NCI-H82 treated with DMSO at 0.1 percent for 48 hours (cell line): ENCODE results near the gene SYT3.
"Not testable (repeated sequence)": the region's sequence is repeated elsewhere in the genome, so short reads cannot be mapped to it uniquely, and the experiment has no call there.

Experiments
- DNase-seq: peaks from one replicate; lab custom pipeline; 2025; ENCODE audit not compliant: unreplicated experiment; lab: John Stamatoyannopoulos, UW

The SYT3 gene

DNA sequence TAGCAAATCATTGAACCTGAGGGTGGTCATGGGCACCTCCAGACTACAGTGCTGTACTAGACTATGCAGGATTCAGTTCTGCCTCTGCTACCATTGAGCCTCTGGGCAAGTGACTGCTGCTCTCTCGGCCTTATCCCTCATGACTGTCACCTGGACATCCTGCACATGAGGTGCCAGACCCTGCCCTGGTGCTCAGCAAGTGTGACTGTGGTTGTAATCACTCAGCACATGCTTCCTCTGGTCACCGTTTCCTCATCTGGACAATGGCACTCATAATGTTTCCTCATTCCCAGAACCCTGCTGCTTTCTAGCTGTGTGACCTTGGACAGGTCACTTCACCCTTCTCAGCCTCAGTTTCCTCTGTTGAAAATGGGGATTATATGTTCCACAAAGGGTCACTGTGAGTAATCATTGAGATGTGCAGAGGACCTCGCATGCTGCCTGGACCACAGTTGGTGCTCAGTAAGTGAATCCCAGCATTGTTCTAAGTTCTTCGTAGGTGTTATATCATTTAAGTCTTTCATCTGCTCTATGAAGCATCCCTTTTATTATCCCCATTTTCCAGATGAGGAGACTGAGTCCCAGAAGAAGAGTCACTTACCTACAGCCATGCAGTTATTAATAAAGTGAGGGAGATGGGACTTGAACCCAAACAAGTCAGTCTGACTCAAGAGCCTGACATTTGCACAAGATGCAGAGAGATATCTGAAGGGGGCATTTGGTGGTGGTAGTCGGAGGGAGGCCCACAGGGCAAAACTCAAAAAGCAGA is 3.2 kb downstream of the SYT3 start:
- no peak for DNase-seq

DNA sequence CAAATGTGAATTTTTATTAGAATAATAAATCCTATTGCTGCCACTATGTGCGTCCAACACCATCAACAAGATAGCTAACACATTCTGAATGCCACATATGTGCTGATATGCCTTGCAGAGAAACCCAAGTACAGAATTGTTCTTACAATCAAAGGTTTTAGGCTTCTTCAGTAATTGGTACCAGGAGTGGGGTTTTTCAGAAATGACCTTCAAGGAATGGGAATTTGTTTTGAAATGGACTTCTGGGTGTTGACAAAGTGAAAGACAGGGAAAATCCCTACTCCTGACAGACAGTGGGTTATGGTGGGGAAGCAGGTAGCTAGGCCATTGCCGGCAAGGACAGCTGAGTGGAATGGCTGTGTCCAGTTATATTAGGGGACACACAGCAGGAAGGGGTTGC is 5.7 kb downstream of the SYT3 start:
- DNase-seq, result no peak

DNA sequence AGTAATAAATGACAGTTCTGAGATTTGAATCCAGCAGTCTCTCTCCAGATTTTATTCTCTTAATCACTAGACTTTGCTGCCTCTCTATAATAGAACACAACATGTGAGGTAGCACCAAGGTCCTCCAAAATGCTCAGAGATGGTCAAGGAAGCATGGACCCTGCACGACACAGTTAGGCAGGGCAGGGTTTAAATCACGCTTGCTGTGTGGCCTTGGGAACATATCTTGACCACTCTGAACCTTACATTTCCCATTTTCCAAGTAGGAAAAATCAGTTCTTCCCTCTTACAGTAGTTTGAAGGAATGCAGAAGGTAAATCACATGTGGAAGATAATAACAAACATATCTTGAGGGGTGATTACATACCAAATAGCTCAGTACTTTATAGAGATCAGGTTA is 6.3 kb downstream of the SYT3 start:
- DNase-seq, result no peak

DNA sequence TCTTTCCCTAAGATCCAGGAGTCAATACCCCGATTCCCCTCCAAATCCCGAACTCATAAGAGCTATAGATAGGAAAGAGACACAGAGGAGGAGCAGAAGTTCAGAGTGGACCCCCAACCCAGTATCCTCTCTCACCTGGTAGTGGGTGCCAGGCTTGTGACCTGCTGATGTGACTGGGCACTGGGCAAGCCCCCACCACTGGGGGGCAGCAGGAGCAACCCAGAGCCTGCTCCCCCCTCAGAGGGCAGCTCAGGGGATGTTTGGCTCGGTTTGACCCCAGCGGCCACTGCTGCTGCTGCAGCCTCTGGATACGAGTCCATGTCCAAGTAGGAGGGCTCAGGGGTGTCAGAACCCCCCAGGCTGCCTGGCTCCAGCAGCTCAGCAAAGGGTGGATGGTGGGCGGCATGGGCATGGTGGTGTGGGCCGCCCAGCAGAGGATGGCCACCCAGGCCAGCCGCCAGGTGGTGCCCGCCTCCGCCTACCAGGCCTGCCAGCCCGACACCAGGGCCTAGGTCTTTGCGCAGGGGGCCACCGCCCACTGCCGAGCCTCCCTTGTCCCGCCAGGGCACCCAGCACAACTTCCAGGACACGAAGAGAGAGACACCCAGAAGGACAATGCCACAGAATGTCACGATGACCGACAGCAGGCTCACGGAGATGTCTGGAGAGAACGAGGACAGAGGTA is 7.4 kb downstream of the SYT3 start:
- no peak for DNase-seq

DNA sequence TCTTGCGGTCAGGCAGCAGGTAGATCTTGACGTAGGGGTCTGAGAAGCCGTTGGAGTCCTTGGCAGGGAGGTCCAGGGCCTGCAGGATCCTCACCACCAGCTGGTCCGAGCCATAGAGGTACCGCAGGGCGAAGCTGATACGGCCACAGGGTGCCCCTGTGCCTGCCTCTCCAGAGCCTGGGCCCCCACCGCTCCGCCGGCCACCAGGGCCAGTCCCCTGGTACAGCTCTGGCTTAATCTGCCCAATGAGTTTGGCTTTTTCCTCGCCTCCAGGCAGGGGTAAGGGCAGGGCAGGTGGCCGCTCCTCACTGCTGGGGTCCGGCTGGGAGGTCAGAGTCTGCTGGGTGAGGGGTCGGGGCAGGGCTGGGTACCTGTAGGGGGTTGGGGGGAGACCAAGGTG is 9.9 kb downstream of the SYT3 start:
- DNase-seq, result no peak

DNA sequence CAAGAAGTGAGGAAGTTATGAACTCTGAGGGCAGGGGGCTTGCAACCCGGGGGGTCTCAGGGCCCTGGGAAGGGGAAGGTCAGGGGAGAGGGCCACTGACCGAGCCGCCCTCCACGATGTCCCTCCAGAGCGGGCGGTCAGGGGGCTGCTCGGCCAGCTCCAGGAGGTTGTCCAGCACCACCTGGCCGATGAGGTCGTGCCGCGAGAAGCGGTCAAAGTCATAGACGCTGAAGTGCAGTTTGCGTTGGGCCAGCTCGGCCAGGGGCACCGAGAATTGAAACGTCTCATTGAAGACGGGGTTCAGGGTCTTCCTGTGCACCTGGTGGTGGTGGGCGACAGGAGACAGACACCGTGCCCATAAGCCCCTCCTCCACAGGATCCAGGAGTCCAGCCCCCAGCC is 10.5 kb downstream of the SYT3 start:
- DNase-seq, result no peak

DNA sequence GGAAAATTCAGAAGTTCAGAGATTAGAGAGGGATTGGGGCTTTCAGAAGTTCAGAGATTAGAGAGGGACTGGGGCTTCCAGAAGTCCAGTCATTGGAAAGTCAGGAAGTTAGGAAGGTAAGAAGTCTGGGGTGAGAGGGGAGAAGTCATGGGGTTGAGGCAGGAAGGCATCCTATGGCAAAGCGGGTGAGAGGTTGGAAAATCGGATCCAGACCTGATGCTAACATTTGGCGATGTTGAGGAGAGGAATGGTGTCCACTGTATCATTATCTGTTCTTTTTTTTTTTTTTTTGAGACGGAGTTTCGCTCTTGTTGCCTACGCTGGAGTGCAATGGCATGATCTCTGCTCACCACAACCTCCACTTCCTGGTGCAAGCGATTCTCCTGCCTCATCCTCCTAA is 11.1 kb downstream of the SYT3 start:
- no peak for DNase-seq

DNA sequence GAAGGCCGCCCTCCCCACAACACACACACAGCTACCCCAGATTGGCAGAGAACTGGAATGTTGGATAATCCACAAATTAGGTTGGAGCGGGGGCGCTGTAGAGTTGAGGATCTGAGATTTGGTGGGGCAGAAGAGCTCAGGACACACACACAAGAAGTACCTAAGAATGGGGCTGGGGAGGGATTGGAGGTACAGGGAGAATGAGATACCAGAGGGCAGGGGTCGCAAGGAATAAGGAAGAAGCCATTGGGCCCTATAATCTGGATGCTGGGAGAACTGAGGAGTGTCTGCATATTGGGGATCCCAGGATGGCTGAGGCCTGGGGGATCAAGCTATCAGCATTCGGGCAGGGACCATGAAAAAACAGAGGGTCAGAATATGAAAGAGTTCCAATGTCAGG is 11.5 kb downstream of the SYT3 start:
- no peak for DNase-seq

DNA sequence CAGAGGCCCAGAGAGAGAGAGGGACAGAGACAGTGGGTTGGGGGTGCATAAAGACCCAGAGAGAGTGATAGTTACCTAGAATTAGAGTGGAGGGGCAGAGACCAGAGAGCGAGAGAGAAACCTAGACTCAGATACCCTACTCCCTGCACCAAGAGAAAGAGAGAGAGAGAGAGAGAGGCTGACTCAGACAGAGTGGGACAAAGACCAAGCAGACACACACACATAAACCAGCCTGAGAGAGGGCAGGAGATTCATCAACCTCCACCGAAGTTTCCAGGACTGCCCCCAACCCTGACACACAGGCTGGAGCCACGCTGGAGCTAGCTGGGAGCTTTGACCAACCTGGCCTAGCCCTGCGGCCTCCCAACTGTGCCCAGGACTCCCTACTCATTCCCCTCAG is 12.9 kb downstream of the SYT3 start:
- no peak for DNase-seq

DNA sequence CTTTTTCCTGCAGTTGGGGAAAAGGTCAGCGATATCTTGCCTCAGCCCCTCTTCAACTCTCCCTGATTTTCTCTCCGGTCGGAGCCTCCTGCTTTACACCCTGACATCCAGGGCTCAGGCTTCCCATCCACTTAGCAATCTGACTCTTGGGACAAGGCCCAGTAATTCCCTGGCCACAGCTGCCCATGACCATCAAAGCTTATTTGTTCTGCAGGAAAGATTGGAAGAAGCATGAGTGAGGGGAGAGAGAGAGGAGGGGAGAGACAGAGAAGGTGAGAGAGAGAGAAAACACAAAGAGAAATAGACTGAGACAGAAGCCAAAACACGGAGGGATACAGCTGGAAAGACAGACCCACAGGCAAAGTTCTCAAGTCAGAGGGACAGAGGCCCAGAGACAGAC is 13.7 kb downstream of the SYT3 start:
- no peak for DNase-seq

DNA sequence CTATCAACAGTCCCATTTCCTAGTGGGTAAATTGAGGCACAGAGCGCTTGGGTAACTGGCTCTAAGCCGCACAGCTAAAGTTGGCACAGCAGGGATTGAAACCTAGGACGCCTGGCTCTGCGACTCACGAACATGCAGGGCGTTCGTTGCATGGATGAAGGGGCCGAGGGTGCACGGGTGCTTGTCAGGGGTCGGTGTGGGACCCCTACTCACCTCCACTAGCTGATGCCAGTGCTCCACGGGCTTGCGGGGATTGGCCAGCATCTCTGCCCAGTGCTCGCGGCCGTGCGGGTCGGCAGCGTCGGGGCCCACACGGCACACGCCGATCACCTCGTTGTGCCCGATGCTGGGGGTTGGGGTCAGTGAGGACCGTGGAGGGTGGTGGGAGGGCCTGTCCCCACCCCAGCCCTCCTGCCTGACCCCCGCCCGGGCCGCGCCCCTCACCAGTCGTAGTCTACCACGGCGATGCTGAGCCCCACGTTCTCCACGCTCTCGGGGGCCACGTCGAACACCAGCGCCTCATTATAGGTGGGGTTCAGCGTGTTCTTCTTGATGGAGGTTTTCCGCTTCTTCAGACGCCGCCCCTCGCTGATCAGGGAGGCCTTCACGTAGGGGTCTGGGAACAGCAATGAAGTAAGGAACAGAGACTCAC is 14.6 kb downstream of the SYT3 start:
- DNase-seq, result no peak

DNA sequence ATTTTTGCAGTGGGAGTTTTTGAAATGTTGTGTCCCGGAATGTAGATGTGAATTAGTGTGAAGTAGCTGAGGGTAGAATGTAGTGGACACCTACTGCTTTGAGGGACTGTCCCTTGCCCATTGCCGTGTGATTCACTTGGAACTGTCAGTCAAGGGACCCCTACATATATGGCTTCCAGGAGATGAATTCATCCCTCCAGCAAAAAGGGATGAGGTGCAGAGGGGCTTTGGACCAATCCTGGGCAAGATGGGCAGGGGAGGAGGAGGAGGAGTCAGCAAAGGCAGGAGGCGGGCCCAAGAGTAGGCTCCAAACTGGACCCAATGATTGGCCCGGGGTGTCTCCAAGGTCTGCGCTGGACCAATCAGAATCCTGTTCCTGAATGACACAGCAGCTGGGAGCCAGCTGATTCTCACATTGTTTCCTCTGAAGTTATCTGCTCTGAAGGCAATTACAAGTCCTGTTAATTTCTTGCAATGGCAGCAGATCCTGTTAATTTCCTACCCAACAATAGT is 19.2 kb downstream of the SYT3 start:
- DNase-seq, result not testable (repeated sequence)

DNA sequence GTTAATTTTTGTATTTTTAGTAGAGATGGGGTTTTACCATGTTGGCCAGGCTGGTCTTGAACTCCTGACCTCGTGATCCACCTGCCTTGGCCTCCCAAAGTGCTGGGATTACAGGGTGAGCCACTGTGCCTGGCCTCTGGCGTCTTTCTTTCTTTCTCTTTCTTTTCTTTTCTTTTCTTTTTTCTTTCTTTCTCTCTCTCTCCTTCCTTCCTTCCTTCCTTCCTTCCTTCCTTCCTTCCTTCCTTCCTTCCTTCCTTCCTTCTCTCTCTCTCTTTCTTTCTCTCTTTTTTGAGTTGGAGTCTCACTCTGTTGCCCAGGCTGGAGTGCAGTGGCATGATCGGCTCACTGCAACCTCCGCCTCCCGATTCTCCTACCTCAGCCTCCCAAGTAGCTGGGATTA is 20.5 kb downstream of the SYT3 start:
- not testable (repeated sequence) for DNase-seq

DNA sequence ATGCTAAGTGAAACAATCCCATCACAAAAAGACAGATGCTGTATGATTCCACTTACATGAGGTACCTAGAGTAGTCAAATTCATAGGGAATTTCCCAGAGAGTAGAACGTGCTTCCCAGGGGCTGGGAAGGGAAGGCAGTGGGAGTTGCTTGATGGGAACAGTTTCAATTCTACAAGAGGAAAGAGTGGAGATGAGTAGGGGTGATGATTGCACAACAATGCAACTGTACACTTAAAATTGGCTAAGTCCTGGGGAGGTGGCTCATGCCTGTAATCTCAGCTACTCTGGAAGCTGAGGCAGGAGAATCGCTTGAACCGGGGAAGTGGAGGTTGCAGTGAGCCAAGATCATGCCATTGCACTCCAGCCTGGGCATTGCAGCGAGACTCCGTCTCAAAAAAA is 21.3 kb downstream of the SYT3 start:
- not testable (repeated sequence) for DNase-seq

DNA sequence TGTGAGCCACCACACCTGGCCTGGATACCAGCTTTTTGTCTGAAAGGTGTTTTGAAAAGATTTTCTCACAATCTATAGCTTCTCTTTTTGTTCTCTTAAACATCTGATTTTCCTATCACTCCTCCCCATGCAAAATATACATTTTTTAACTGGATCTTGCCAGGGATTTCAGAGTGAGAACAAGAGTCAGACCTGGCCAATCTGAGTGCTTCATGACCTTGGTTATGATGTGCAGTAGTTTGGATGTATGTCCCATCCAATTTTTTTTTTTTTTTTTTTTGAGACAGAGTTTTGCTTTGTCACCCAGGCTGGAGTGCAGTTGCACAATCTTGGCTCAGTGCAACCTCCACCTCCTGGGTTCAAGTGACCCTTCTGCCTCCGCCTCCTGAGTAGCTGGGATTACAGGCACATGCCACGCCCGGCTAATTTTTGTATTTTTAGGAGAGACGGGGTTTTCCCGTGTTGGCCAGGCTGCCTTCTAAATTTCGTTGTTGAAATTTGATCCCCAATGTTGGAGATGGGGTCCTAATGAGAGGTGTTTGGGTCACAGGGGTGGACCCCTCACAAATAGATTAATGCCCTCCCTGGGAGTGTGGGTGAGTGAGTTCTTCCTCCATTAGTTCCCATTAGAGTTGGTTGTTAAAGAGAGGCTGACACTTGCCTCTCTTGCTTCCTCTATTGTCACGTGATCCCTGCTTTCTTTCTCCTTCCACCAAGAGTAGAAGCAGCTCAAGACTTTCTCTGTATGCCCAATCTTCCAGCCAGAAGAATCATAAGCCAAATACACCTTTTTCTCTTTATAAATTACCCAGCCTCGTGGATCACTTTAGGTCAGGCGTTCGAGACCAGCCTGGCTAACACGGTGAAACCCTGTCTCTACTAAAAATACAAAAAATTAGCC is 26.9 kb downstream of the SYT3 start:
- DNase-seq, result not testable (repeated sequence)

DNA sequence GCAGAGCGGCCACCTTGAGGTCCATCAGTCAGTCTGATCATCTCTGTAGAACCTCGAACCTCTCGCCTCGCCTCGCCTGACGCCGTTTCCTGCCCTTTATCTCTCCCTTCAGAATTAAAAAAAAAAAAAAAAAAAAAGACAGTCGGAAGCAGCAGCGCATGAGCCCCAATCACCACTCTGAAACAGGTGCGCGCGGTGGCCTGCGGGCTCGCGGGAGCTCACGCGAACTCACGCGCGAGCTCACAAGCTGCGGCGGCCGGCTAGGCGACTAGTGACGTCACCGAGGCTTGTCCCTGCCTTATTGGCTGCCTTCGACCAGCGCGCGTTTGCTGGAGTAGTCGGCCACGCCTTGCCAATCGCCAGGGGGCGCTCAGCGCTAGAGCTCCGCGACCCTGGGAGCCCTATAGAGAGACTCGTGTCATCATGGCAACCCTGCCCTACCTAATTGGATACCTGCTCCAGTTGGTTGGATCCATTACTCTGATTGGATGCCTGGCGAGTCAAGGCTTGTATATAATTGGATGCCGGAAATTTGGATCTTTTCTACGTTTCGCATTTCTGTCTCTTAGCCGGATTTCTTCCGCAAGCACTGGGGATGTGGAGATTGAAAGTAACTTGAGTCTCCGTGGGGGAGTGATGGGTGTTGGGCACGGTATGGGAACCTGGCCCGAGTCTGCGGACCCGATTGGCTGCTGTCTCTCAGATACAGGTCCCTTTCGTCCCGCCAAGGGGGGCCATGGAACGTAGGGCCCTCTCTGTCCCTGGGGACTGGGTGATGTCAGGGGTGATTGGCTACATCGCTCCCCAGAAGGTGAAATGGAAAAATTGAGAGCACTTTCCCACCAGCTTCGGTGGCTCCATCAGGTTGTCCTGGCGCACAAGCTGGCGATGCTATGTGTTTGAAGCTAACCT is 31.6 kb downstream of the SYT3 start:
- peak; percentile 6 for DNase-seq

DNA sequence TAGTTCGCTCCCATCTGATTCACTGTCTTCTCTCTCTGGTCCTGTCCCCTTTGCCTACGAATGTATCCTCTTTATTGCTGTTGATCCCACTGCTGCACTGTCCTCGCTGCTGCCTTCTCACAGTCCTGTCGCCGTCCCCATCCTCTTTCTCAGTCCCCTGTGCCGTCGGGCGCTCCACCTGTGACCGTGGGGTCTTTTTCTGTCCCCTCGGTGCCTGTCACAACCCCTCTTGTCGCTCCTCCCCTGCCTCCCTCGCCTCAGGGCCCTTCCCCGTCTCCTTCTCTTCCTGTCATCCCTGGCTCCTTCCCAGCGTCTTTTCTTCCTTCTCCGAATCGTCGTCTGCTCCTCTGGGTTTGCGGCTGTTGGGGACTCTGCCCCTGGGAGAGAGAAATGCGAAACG is 32.3 kb downstream of the SYT3 start:
- no peak for DNase-seq

DNA sequence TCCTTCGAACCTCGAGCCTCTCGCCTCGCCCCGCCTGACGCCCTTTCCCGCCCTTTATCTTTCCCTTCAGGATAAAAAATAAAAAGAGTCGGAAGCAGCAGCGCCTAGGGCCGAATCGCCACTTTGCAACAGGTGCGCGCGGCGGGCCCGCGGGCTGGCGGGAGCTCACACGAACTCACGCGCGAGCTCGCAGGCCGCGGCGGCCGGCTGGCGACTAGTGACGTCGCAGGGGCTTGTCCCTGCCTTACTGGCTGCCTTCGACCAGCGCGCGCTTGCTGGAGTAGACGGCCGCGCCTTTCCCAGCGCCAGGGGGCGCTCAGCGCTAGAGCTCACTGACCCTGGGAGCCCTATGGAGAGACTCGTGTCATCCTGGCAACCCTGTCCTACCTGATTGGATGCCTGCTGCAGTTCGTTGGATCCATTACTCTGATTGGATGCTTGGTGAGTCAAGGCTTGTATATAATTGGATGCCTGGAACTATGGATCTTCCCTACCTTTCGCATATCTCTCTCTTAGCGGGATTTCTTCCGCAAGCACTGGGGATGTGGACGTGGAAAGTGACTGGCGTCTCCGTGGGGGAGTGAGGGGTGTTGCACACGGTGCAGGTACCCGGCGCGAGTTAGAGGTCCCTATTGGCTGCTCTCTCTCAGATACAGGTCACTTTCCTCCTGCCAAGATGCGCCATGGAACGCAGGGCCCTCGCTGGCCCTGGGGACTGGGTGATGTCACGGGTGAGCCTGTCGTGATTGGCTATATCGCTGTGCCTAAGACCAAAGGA is 33.4 kb downstream of the SYT3 start:
- not testable (repeated sequence) for DNase-seq
